ENCODE results near the gene ATOX1.
"Not testable (repeated sequence)": the region's sequence is repeated elsewhere in the genome, so short reads cannot be mapped to it uniquely, and the experiment has no call there.

ATOX1 gene, protein sequence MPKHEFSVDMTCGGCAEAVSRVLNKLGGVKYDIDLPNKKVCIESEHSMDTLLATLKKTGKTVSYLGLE

DNA sequence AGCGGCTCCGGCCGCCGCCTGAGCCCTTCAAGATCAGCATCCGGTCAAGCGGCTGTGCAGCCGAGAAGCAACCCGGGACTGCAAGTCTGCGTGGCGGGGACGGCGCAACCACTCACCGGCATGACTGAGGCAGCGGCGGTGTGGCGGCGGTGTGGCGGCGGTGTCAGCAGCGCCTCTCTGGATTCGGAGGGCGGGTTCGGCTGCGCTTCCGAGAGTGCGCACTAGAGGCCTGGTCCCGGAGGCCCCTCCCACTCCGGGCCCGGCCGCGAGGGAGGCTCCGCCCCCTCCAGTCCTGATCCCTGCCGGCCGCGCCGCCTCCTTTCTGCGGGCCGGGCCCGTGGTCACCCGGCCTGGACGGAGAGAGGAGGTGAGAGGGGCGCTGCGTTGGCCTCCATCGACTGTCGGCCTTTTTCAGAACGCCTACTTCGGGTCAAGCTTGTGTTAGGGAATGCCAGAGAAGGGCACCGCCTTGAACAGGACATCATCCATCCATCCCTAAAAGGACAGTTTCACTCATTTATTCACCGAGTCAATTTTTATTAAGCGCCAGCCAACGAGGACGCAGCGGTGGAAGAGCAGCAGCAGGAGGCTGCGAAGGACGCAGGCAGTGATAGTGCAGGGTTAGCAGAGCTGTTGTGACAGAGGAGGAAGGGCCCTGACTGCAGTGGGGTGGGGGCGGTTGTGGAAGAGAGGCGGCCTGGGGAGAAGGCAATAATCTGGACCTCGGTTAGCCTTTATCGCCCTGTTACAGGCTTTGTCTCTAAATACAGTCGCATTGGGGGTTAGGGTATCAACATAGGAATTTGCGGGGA, at the start of gene ATOX1:
Gene ATOX1, minus strand, starts transcription at position 202 of the 812 bp plus-strand sequence. Its CDS starts 80 bp downstream, at position 122.
- peak; percentile 92 for DNase-seq

DNA sequence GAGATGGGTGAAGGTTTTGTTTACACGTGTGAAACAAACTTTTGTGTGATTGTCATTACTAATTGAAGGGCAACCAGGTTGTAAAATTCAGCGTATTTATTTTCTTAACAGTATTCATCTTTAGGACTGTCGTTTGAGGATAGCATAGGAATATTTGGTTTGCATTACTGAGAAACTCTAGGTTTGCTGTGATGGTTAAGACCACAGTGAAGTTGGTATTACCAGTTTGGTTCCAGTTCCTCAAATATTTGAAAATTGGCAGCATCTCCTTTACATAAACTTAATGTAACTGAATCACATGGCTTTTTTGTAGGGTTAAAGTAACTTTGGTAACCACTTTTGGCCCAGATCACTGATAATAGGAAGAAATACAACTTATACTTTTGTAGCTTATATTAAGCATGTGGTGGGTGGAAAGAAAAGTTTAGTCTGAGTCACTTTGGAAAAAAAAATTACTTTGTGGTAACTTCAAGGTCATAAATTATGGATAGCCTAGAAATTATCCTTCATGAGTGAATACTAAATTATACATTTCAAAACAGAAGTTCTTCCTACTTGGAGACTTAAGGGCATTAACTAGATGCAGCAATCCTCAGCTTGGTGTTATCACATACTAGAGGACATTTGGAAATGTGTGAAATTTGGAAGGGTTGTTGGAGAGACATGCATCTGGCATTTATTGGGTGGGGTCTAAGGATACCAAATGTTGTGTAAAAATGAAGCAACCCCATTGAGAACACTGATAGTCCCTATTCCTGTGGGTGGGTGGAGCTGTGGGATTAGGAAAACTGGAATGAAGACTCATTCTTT, 47.2 kb upstream of the ATOX1 start:
- peak; percentile 53 for DNase-seq

DNA sequence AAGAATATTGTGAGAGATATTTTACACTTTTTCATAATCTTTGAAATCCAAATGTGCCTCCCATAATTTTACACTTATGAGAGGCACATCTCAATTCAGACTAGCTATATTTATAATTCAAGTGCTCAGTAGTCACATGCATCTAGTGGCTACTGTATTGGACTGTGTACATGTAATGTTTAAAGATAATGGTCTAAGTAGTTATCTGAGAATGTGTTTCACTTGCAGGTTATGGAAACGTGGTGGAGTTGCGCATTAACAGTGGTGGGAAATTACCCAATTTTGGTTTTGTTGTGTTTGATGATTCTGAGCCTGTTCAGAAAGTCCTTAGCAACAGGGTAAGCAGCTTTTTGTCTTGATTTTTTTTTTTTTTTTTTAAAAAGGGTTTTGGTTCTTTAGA, 42.1 kb upstream of the ATOX1 start:
- peak; percentile 9 for DNase-seq

DNA sequence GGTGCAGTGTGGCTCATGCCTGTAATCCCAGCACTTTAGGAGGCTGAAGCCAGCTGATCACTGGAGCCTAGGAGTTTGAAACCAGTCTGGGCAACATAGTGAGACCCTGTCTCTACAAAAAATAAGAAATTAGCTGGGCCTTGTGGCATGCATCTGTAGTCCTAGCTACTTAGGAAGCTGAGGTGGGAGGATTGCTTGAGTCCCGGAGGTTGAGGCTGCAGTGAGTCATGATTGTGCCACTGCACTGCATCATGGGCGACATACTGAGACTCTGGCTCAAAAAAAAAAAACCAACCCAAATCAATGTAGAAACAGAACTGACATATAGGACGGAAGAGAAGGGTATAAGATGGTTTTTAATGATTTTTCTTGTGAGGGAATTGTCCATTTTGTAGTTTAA, 41.0 kb upstream of the ATOX1 start:
- DNase-seq = peak; percentile 21

DNA sequence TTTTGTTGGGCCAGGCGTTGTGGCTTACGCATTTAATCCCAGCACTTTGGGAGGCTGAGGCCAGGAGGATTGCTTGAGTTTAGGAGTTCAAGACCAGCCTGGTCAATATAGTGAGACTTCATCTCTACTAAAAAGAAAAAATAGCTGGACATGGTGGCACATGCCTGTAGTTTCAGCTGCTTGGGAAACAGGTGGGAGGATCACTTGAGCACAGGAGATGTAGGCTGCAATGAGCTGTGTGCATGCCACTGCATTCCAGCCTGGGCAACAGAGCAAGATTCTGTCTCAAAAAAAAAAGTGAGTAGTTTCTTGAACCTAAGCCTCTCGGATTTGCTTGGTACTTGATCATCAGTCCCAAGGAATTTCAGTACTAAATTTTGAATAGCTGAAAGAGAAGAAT, 40.2 kb upstream of the ATOX1 start:
- DNase-seq = no peak

DNA sequence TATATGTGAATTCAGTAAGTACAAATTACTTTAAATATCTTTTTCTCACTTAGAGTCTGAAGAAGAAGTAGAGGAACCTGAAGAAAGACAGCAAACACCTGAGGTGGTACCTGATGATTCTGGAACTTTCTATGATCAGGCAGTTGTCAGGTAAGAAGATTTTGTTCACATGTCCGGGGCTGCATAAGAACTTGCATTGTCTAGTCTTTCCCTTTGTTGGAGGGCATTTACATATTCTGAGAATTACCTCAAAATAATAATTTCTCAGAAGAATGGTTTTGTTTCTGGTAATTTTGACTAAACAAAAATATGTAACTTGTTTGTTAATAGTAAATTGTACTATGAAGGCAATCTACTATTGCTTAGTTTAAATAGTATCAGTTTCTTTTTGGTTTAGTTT, 37.0 kb upstream of the ATOX1 start:
- DNase-seq = no peak

DNA sequence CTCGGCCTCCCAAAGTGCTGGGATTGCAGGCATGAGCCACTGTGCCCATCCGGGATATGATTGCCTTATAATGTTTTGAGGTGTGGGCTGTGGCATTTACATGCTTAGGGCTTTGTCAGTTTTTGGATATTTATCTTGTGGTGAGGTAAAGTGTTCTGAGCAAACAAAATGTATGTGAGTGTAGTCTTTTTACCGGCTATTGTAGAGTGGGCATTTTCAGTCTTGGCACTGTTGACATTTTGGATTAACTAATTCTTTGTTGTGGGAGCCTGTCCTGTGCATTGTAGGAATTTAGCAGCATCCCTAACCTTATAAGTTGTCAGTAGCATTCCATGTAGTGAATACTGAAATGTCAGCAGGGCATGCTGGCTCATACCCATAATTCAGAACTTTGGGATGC, 34.9 kb upstream of the ATOX1 start:
- DNase-seq = no peak

DNA sequence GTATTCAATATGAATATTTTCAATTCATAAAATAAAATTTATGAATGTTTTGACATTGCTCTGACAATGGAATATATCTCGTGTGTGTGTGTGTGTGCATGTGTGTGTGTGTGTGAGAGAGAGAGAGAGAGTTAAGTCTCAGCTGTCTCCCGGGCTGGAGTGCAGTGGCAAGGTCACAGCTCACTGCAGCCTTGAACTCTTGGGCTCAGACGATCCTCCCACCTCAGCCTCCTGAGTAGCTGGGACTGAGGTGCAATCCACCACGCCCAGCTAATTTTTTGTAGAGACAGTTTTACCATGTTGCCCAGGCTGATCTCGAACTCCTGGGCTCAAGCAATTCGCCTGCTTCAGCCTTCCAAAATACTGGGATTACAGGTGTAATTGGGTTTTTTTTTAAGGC, 29.4 kb upstream of the ATOX1 start:
- DNase-seq = no peak

DNA sequence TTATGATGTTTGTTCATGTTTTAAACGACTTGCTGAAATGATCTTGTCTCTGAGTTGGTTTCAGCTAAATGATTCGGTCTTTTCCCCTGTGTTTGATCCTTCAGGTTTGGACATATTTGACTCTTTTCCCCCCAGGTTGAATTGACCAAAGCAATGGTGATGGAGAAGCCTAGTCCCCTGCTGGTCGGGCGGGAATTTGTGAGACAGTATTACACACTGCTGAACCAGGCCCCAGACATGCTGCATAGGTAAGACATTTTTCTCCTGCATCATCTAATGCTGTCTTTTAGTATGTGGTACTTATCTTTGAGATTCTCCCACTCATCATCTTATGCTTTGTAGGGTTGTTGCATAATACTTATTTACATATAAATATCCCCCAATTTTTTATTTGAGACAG, 28.0 kb upstream of the ATOX1 start:
- no peak for DNase-seq

DNA sequence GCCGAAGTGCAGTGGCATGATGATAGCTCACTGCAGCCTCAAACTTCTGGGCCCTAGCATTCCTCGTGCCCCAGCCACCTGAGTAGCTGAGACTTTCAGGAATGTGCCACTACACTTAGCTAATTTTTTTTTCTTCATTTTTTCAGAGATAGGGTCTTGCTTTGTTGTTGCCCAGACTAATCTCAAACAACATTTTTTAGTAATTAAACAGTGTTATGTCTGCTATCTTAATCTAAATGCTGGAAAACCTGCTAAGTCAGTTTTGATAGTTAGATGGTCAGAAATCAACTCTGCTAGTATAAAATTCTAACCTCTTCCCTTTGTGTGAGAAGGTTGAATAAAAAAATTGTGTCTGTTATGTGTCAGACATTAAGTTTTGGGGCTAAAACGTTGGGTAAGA, 25.7 kb upstream of the ATOX1 start:
- DNase-seq = no peak

DNA sequence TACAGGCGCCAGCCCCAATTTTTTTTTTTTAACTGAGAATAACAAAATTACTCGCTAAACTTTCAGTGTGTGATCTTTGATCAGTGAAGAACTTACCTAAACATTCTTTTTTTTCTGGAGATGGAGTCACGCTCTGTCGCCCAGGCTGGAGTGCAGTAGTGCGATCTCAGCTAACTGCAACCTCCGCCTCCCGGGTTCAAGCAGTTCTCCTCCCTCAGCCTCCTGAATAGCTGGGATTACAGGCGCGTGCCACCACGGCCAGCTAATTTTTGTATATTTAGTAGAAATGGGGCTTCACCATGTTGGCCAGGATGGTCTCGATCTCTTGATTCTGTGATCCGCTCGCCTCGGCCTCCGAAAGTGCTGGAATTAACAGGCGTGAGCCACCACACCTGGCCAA, 25.2 kb upstream of the ATOX1 start:
- DNase-seq = not testable (repeated sequence)

DNA sequence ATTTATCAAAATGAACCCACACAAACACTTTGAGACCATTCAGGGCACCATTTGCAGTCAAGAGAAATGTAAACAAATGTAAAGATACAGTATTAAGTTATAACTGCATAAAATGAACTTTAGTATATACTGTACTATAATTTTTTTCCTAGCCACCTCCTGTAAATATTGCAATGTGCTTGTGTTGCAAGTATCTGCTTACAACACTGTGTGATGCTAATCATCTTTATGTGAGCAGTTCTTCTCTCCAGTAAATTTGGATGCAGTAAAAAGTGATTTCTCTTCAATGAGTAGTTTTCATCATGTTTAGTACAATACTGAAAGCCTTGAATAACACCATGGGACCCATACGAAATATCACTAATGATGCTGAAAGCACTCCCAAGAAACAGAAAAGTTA, 22.8 kb upstream of the ATOX1 start:
- peak; percentile 42 for DNase-seq

DNA sequence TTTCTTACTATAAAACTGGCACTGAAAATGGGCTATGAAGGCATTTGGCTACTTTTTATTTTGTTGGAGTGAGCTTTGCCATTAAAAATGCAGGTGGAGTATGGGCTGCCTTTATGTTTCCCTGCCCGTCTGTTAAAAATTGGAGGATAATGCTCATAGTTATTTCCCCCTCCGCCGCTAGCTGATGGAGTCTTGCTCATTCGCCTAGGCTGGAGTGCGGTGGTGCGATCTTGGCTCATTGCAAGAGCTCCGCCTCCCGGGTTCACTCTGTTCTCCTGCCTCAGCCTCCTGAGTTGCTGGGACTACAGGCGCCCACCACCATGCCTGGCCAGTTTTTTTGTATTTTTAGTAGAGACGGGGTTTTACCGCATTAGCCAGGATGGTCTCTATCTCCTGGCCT, 21.9 kb upstream of the ATOX1 start:
- no peak for DNase-seq

DNA sequence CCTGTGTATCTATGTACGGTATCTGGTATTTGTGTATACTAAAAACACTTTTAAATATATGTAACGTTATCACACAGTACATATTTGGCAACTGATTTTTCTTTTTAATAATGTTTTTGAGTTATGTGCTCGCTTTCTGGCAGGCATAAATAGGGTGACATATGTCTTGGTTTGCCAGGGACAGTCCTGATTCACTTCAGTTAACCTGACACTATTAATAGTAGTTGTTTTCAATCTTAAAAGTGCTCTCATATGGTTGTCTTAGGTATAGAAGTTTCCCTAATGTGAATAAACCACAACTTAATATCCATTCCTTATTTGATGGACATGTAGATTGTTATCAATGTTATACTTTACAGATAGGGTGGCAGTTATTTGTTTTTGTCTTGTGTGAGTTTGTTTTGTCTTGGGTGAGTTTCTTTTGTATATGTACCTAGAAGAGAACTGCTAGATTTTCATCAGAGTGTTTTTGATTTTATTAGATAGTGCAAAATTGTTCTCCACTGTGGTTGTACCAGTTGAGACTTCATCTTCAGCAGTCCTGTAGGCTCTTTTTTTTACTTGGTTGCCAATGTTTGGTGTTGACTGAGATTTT, 21.2 kb upstream of the ATOX1 start:
- no peak for DNase-seq

DNA sequence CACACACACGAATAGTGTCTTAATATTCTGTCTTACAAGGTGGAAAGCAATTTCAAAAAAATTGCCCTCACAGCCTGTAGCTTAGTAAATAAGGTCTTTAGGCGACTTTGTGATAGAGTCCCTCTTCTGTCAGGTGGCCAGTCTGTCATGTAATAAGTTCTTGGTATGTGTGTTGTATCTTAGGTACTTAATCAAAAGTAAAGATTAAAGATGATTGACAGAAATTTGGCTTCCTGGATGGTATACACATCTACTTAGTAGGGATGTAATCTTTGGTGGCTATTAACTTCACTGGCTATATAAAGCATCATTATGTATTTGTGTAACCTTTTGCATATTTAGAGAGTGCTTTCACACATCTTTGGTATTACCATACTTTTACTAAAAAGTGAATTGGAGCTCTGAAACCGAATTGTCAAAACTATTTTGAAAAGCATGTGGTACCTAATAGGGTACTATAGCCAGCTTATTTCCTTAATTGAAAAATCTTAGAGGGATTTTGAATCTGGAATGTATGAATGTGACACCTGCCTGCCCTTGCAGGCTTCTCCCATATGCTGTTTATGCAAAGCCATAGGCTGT, 16.7 kb upstream of the ATOX1 start:
- DNase-seq = no peak

DNA sequence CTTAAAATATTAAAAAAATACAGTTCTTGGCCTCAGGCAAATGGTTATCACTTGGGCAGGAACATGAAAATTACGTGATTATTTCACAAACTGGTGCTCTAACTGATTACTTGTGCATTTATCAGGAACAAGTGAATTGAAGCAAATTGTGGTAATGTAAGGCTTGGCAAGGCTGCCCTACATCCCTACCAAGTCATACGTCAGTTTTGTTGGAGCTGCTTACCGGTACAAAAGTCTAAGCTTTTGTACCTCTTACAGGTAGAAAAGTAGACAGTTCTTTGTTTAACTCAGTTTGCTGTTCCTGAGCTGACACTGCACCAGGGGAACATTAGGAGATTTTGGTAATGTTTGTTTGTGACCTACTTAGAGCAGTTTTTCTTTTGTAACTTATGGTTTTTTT, 15.5 kb upstream of the ATOX1 start:
- peak; percentile 20 for DNase-seq

DNA sequence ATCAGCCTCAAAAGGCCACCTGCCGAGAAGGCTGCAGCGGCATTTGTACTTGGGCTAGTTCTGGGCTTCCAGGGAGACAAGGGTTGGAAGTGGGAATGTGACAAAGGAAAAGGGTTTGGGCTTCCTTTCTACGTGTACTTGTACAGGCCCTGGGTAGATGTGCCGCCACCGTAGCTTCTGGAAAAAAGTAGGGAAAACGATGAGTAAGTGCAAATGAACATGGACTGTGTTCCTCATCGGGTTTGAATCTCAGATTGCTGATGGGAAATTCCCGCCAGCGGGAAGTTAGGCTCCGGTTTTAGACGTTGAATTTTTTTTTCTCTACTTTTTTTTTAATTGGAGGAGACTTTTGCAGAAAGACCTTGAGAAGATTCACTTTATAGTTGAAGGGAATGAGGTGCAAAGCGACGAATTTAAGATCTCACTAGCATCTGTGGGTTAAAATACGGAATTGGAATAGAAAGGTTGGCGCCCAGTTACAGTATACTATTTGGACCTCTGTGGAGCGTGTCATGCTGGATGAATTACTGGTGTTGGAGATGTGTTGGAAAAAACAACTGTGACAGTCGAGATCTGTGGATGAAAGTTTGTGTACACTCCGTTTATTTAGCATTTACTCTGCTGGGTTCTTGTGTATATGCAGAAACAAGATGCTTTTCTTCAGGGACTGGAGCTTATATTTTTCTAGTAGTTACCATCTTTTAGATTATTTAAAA, 14.6 kb upstream of the ATOX1 start:
- DNase-seq = peak; percentile 47

DNA sequence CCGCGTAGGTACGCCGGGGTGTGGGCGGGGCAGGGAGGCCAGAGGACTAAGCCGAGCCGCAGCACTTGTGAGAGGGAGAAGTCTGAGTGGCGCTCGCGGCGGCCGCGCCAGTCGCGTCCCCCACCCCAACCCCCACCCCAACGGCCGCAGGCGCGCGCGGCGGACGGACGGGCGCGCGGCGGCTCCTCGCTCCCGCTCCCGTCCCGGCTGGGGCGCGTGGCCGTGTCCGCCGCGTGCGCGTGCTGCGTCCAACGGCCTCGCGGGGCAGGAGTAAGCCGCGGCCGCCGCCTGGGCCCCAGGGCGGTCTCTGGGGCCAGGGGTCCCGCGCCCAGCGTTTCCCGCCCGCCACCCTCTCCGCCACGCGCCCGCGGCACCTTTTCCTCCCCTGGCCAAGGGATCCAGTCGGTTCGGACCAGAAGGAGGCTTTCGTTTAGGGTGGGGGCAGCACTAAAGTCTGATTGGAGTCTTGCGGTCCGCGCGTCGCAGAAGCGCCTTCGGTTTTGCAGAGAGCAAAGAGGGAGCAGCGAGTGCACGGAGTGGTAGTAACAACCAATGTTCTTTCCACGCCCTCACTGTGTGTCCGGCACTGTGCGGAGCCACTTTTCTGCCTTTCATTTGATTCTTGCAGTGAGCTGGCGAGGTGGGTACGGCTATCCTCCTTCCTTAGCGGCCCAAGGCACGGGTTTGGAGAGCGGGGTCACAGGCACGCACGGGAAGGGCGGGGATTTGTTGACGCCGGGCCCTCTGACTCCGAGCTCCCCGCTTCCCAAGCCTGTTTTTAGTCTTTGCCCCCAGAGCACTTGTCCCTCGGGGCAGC, 13.8 kb upstream of the ATOX1 start:
- DNase-seq = peak; percentile 47

DNA sequence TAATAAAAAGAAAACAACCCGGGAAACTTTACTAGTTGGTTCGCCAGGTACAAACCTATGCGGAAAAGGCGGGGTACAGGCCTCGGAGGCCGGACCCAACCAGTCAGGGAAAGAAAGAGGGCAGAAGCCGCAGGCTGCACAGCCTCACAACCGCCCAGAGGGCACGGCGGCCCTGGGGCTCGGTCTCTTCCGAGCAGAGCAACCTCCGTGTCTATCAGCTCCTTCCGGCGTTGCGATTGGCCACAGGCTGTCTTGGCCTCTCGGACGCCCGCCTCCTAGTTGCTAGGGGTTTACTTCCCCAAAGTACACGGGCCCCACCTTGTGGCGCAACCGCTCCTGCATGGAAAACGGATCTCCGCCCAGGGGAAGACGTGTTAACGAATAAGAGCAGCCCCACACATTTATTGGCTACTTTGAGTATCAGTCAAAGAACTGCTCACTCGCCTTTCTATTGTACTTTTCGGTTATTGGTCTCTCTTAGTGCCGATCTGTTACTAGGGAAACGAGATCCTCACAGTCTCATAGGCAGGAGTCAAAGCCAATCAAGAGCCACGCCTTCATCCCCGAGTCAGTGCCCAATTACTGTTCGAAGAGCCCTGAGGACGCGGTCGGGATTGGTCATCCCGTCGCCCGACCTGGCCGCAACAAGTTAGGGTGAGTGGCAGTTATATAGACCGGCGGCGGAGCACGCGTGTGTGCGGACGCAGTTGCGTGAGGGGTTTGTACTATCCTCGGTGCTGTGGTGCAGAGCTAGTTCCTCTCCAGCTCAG, 13.0 kb upstream of the ATOX1 start, which contains the start of gene G3BP1:
Gene G3BP1, plus strand, starts transcription at position 696 of the 770 bp plus-strand sequence. CDS start 14,667 bp downstream, outside the sequence.
- DNase-seq = peak; percentile 100

DNA sequence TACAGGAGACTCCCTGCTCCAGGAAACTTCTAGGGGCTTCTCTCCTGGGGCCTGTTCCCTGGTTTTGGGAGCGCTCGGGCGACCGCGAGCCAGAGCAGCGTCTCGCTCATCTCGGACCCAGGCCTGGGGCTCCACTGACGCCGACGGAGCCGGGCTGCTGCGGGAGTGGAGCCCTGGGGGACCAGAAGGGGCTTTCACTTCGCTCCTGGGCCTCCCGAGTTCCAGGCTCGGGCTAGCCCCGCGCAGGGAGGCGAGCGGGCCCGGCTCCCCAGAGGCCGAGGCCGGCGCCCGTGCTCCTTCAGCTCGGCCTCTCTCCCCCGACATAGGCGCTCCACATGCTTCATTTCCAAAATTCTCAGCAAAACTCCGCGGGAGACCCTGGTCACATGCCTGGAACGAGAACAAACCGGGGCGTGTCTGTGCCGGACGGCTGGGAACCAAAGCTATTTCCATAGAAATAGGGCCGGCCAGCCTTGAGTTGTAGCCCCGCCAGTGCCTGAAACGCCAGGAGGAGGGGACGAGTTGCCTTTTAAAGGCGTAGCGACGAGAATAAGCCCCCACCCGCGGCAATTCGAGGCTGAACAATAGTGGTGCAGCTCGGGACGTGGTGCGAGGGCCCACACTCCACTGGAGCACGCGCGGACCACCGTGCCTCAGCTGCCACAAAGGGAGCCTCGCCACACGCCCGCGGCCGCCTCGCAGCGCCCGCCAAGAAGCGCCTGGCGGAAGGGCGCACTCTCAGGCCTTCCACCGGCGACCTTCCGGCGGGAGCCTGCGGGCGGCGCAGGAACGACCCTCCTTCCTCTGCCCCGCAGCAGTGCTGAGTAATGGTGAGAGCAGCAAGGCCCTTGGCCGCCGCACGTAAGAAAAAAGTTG, 12.2 kb upstream of the ATOX1 start:
- DNase-seq = peak; percentile 39

Data from inflammatory macrophage treated with lipopolysaccharide for 4 hours (primary cell).